A673 (cell line): ENCODE measurements around the gene NDUFS7.

Experiments
- CTCF ChIP-seq: fragments of 300-800, 200-600 bp; sonication (generic); conservative IDR thresholded peaks from 2 replicates; pipeline ENCODE4 v1.5.1; 2017; ENCODE audit warnings: low read depth, mild to moderate bottlenecking, antibody characterized with exemption, low read length, moderate library complexity, mixed read lengths
- EZH2 ChIP-seq: fragments of 200-600 bp; sonication (generic); IDR thresholded peaks from 2 replicates; pipeline ENCODE4 v1.6.1; 2017; ENCODE audit warnings: borderline replicate concordance, low read depth, mild to moderate bottlenecking, mixed read lengths, antibody characterized with exemption, low read length; ENCODE audit not compliant: poor library complexity, severe bottlenecking

- TF ChIP-seq CTCF (no peak), EZH2 (no peak)
These were observed 39.2 kb downstream of the NDUFS7 start for GRCh38 chr19:1422943-1423342.
